OCI-LY7 (cell line): Measurements from ENCODE around the gene APCDD1.

Source experiments
- CTCF ChIP-seq: fragments of 200-600 bp; sonication (generic); conservative IDR thresholded peaks from 2 replicates; pipeline ENCODE4 v1.5.1; 2014; ENCODE audit warnings: mild to moderate bottlenecking, antibody characterized with exemption, low read length, moderate library complexity, mixed read lengths
- EZH2phosphoT487 ChIP-seq: fragments of 200-600 bp; sonication (generic); IDR thresholded peaks from 2 replicates; pipeline ENCODE4 v1.6.1; 2018; ENCODE audit warnings: low read depth, borderline replicate concordance, mild to moderate bottlenecking, mixed run types, antibody characterized with exemption, low read length, moderate library complexity, mixed read lengths

GRCh38 chr18:10490401-10491165 is 36.1 kb downstream of the APCDD1 start:
- peak; percentile 96 for TF ChIP-seq CTCF
- TF ChIP-seq EZH2phosphoT487 = no peak
